Activated CD4-positive, alpha-beta memory T cell treated with anti-CD3 and anti-CD28 coated beads for 36 hours (primary cell): ENCODE results near the gene FOXC2. TPM values are rescaled to one million over a fixed set of nuclear protein-coding genes. Genes with fewer than 3 reads are reported as not detected.

Source experiments
- CTCF ChIA-PET: fragments of 350-600 bp; sonication (Branson Sonifier 250); formaldehyde crosslinking; loops from one replicate; lab custom pipeline; 2021; ENCODE audit warnings: antibody characterized with exemption, inconsistent platforms; lab: Charles Lee
- POLR2A ChIA-PET: fragments of 350-600 bp; sonication (Branson Sonifier 250); formaldehyde crosslinking; loops from one replicate; lab custom pipeline; 2021; ENCODE audit warnings: antibody characterized with exemption; lab: Charles Lee
- DNase-seq: peaks from one replicate; pipeline ENCODE4 v3.0.0-alpha.2; 2020
- H3K27ac Mint-ChIP-seq: one replicate; pipeline ENCODE4 v1.8.0; 2021; ENCODE audit warnings: mixed read lengths
- H3K27me3 Mint-ChIP-seq: one replicate; pipeline ENCODE4 v1.8.0; 2021; ENCODE audit warnings: mixed read lengths
- H3K36me3 Mint-ChIP-seq: one replicate; pipeline ENCODE4 v1.8.0; 2021; ENCODE audit warnings: mixed read lengths
- H3K4me1 Mint-ChIP-seq: one replicate; pipeline ENCODE4 v1.8.0; 2021; ENCODE audit warnings: low read depth, mixed read lengths
- H3K4me3 Mint-ChIP-seq: one replicate; pipeline ENCODE4 v1.8.0; 2021; ENCODE audit warnings: mild to moderate bottlenecking, mixed read lengths
- H3K9me3 Mint-ChIP-seq: one replicate; pipeline ENCODE4 v1.8.0; 2021; ENCODE audit warnings: mixed read lengths
- intact Hi-C: fragments of 100-400 bp; cut with micrococcal nuclease; formaldehyde crosslinking; loops from one replicate; pipeline ENCODE4 v1.15.1; 2023
- total RNA-seq, 2 experiments: library from RNA; stranded (reverse); gene quantifications; one replicate each; pipeline ENCODE4 v1.2.3, GENCODE V29; 2021

FOXC2 gene
- total RNA-seq, 2 experiments from 2014 or later: not detected

GRCh38 chr16:86534779-86535615, 31.6 kb upstream of the FOXC2 start:
- H3K27me3 Mint-ChIP-seq: no peaks in the 10 kb centered on the region
- CTCF ChIA-PET: no interaction called here
- peaks cover 12% of the 10 kb centered on the region for H3K36me3 Mint-ChIP-seq
- no peak overlapping the region for H3K27ac Mint-ChIP-seq
- H3K4me3 Mint-ChIP-seq: no peak overlapping the region
- intact Hi-C loops: no loop called here
- POLR2A ChIA-PET: no interaction called here
- no peak for DNase-seq
- no peaks in the 10 kb centered on the region for H3K4me1 Mint-ChIP-seq
- no peaks in the 10 kb centered on the region for H3K9me3 Mint-ChIP-seq

- intact Hi-C loops: no loop called here
- ChIA-PET CTCF (no interaction called here), POLR2A (no interaction called here)
- Mint-ChIP-seq H3K9me3 (no peaks in the 10 kb centered on the region), H3K4me1 (no peaks in the 10 kb centered on the region), H3K4me3 (no peak overlapping the region), H3K36me3 (peaks cover 16% of the 10 kb centered on the region), H3K27ac (no peak overlapping the region), H3K27me3 (no peaks in the 10 kb centered on the region)
- DNase-seq: no peak
These were observed 30.0 kb upstream of the FOXC2 start for GRCh38 chr16:86536621-86537020.

GRCh38 chr16:86537486-86537885, 29.1 kb upstream of the FOXC2 start:
- ChIA-PET POLR2A (no interaction called here), CTCF (interaction anchor here (0.6 kb wide), 1 partner anchor 1365 kb away, joined by 3 read pairs; no protein-coding TSS in a partner anchor)
- no peaks in the 10 kb centered on the region for H3K9me3 Mint-ChIP-seq
- H3K4me3 Mint-ChIP-seq: no peak overlapping the region
- no peak overlapping the region for H3K27ac Mint-ChIP-seq
- no peaks in the 10 kb centered on the region for H3K27me3 Mint-ChIP-seq
- DNase-seq: no peak
- H3K36me3 Mint-ChIP-seq: peaks cover 17% of the 10 kb centered on the region
- intact Hi-C loops: no loop called here
- H3K4me1 Mint-ChIP-seq: no peaks in the 10 kb centered on the region

- Mint-ChIP-seq H3K36me3 (peaks cover 19% of the 10 kb centered on the region), H3K27ac (no peak overlapping the region), H3K27me3 (no peaks in the 10 kb centered on the region), H3K4me1 (no peaks in the 10 kb centered on the region), H3K4me3 (no peak overlapping the region), H3K9me3 (no peaks in the 10 kb centered on the region)
- intact Hi-C loops: no loop called here
- DNase-seq: no peak
- ChIA-PET CTCF (interaction anchor here (0.6 kb wide), 1 partner anchor 1366 kb away, joined by 3 read pairs; no protein-coding TSS in a partner anchor), POLR2A (no interaction called here)
These were observed 28.3 kb upstream of the FOXC2 start for GRCh38 chr16:86538196-86538780.

- intact Hi-C loops: no loop called here
- Mint-ChIP-seq H3K36me3 (peaks cover 34% of the 10 kb centered on the region), H3K4me1 (no peaks in the 10 kb centered on the region), H3K27me3 (no peaks in the 10 kb centered on the region), H3K27ac (no peak overlapping the region), H3K4me3 (no peak overlapping the region), H3K9me3 (no peaks in the 10 kb centered on the region)
- POLR2A ChIA-PET: interaction anchor here (0.6 kb wide), 1 partner anchor 736 kb away, joined by 3 read pairs; no protein-coding TSS in a partner anchor
- DNase-seq: no peak
- CTCF ChIA-PET: no interaction called here
These were observed 25.7 kb upstream of the FOXC2 start for GRCh38 chr16:86540894-86541293.

- no peak for DNase-seq
- intact Hi-C loops: no loop called here
These were observed 25.1 kb upstream of the FOXC2 start for GRCh38 chr16:86541560-86541959.

GRCh38 chr16:86542756-86543750, 23.6 kb upstream of the FOXC2 start:
- ChIA-PET CTCF (interaction anchor here (0.7 kb wide), 1 partner anchor 66 kb away, joined by 4 read pairs; no protein-coding TSS in a partner anchor), POLR2A (no interaction called here)
- Mint-ChIP-seq H3K9me3 (no peaks in the 10 kb centered on the region), H3K4me1 (no peaks in the 10 kb centered on the region), H3K27me3 (no peaks in the 10 kb centered on the region), H3K4me3 (no peak overlapping the region), H3K27ac (no peak overlapping the region), H3K36me3 (peaks cover 39% of the 10 kb centered on the region)
- intact Hi-C loops: no loop called here
- no peak for DNase-seq

More at GRCh38 chr16:86541560-86541959, 25.1 kb upstream of the FOXC2 start:
- peaks cover 35% of the 10 kb centered on the region for H3K36me3 Mint-ChIP-seq
- H3K27me3 Mint-ChIP-seq: no peaks in the 10 kb centered on the region
- CTCF ChIA-PET: no interaction called here
- H3K4me1 Mint-ChIP-seq: no peaks in the 10 kb centered on the region
- H3K9me3 Mint-ChIP-seq: no peaks in the 10 kb centered on the region
- POLR2A ChIA-PET: interaction anchor here (0.6 kb wide), 1 partner anchor 736 kb away, joined by 3 read pairs; no protein-coding TSS in a partner anchor
- no peak overlapping the region for H3K27ac Mint-ChIP-seq
- no peak overlapping the region for H3K4me3 Mint-ChIP-seq

- Mint-ChIP-seq H3K36me3 (peaks cover 36% of the 10 kb centered on the region), H3K9me3 (no peaks in the 10 kb centered on the region), H3K27ac (no peak overlapping the region), H3K27me3 (no peaks in the 10 kb centered on the region), H3K4me3 (no peak overlapping the region), H3K4me1 (peaks cover 3% of the 10 kb centered on the region)
- intact Hi-C loops: no loop called here
- CTCF ChIA-PET: no interaction called here
- POLR2A ChIA-PET: no interaction called here
- no peak for DNase-seq
These were observed 21.1 kb upstream of the FOXC2 start for GRCh38 chr16:86545481-86545880.

- no peaks in the 10 kb centered on the region for H3K27me3 Mint-ChIP-seq
- POLR2A ChIA-PET: no interaction called here
- CTCF ChIA-PET: no interaction called here
- no peak overlapping the region for H3K4me3 Mint-ChIP-seq
- DNase-seq: no peak
- no peaks in the 10 kb centered on the region for H3K9me3 Mint-ChIP-seq
- H3K27ac Mint-ChIP-seq: no peak overlapping the region
- peaks cover 3% of the 10 kb centered on the region for H3K4me1 Mint-ChIP-seq
- intact Hi-C loops: no loop called here
- peaks cover 31% of the 10 kb centered on the region for H3K36me3 Mint-ChIP-seq
These were observed 20.5 kb upstream of the FOXC2 start for GRCh38 chr16:86545954-86546637.

- Mint-ChIP-seq H3K4me1 (peaks cover 3% of the 10 kb centered on the region), H3K27me3 (no peaks in the 10 kb centered on the region), H3K4me3 (no peak overlapping the region), H3K36me3 (peaks cover 33% of the 10 kb centered on the region), H3K9me3 (no peaks in the 10 kb centered on the region), H3K27ac (no peak overlapping the region)
- CTCF ChIA-PET: no interaction called here
- no peak for DNase-seq
- POLR2A ChIA-PET: no interaction called here
- intact Hi-C loops: no loop called here
These were observed 20.0 kb upstream of the FOXC2 start for GRCh38 chr16:86546638-86547013.

GRCh38 chr16:86547286-86547685, 19.3 kb upstream of the FOXC2 start:
- Mint-ChIP-seq H3K36me3 (peaks cover 29% of the 10 kb centered on the region), H3K4me1 (peaks cover 3% of the 10 kb centered on the region), H3K4me3 (no peak overlapping the region), H3K27ac (no peak overlapping the region), H3K9me3 (no peaks in the 10 kb centered on the region), H3K27me3 (no peaks in the 10 kb centered on the region)
- ChIA-PET CTCF (no interaction called here), POLR2A (no interaction called here)
- DNase-seq: no peak
- intact Hi-C loops: no loop called here
